Cardiac muscle cell (in vitro differentiated cells and primary cell): ENCODE results near the gene SEL1L3. TPM values are rescaled to one million over a fixed set of nuclear protein-coding genes. Genes with fewer than 3 reads are reported as not detected.

ENCODE experiments used
- DNase-seq, 2 donors: peaks; one replicate each; pipeline versions ENCODE4 v3.0.0 to v3.0.0-alpha.2; 2010 to 2017; ENCODE audit warnings: low read depth in 1 of 2, low spot score in 1 of 2
- H3K27ac ChIP-seq: fragments of 200-600 bp; sonication (generic); 2 replicates; pipeline ENCODE4 v1.5.1; 2016
- H3K27me3 ChIP-seq: fragments of 200-600 bp; sonication (generic); 2 replicates; pipeline ENCODE4 v1.6.0; 2016; ENCODE audit warnings: control low read depth
- H3K36me3 ChIP-seq: fragments of 200-600 bp; sonication (generic); 2 replicates; pipeline ENCODE4 v1.5.1; 2016; ENCODE audit warnings: control low read depth
- H3K4me1 ChIP-seq: fragments of 200-600 bp; sonication (generic); 2 replicates; pipeline ENCODE4 v1.8.1; 2017; ENCODE audit warnings: low read depth, mild to moderate bottlenecking, mixed run types
- H3K4me3 ChIP-seq: fragments of 200-600 bp; sonication (generic); 2 replicates; pipeline ENCODE4 v1.5.1; 2016; ENCODE audit warnings: mild to moderate bottlenecking
- H3K9me3 ChIP-seq: fragments of 200-600 bp; sonication (generic); 2 replicates; pipeline ENCODE4 v1.5.1; 2017; ENCODE audit warnings: low read depth, mild to moderate bottlenecking, control low read depth
- CTCF ChIP-seq: IDR thresholded peaks from 2 replicates; pipeline ENCODE4 v1.5.1; 2012; ENCODE audit warnings: low read depth, mild to moderate bottlenecking, low read length
- polyA plus RNA-seq: library from polyadenylated mRNA; unstranded; fragments of >200 nt; fragmentation: Nextera tagmentation; extraction: Ambion mirVana; gene quantifications from 2 replicates; pipeline ENCODE4 v1.2.1, GENCODE V29; 2016
- total RNA-seq: library from RNA; depleted of rRNA; stranded (reverse); fragments of >200 nt; gene quantifications from 2 replicates; pipeline ENCODE4 v1.2.3, GENCODE V29; 2016

Gene SEL1L3
- total and polyA plus RNA-seq, 2 experiments from 2014 or later = 4.9 to 5.3 TPM

DNA sequence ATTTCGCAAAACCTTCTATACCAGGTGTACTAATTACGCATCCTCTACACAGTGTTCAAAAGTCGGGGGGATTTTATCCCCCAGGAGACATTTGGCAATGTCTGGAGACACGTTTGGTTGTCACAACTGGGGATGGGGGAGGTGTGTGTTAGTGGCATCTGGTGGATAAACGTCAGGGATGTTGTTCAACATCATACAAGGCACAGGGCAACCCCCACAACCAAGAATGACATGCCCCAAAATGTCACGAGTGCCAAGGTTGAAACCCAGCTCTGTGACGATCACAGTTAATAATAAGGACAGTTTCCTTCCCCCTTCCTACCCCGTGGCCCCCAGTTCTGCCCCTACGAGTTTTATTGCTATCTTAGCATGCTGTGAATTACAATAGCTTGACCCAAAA, 15.9 kb upstream of the SEL1L3 start:
- no peaks in the 10 kb centered on the region for H3K27me3 ChIP-seq
- H3K4me3 ChIP-seq = no peak overlapping the region
- no peaks in the 10 kb centered on the region for H3K36me3 ChIP-seq
- DNase-seq = no peak
- no peak for TF ChIP-seq CTCF
- H3K27ac ChIP-seq = no peak overlapping the region
- H3K9me3 ChIP-seq = no peaks in the 10 kb centered on the region
- H3K4me1 ChIP-seq = no peaks in the 10 kb centered on the region

DNA sequence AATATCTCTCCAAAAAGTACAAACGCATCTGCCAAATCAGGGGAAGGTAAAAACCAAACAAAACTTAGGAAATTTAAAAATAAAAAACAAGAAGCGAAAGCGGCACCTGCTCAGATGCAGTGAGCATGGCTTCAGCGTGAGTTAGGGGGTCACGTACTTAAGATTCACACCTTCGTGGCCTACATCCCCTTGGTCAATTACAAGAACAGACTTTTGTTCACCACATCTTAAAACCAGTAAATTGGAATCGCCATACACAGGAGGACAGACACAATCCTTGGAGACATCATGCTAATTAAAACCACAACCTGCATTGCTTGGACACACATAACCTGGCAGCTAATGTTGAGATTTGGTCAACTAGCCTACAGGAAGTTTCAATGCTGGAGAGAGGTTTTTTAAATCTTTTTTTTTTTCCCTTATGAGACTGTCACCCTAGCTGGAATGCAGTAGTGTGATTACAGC, 12.5 kb upstream of the SEL1L3 start:
- Histone ChIP-seq H3K9me3 (no peaks in the 10 kb centered on the region), H3K4me3 (no peak overlapping the region), H3K27me3 (no peaks in the 10 kb centered on the region), H3K27ac (no peak overlapping the region), H3K36me3 (no peaks in the 10 kb centered on the region), H3K4me1 (no peaks in the 10 kb centered on the region)
- DNase-seq = no peak
- TF ChIP-seq CTCF = no peak

- no peak overlapping the region for H3K4me3 ChIP-seq
- DNase-seq = no peak
- no peak for TF ChIP-seq CTCF
Observed at GRCh38 chr4:25874655-25875054, 11.9 kb upstream of the SEL1L3 start.

DNA sequence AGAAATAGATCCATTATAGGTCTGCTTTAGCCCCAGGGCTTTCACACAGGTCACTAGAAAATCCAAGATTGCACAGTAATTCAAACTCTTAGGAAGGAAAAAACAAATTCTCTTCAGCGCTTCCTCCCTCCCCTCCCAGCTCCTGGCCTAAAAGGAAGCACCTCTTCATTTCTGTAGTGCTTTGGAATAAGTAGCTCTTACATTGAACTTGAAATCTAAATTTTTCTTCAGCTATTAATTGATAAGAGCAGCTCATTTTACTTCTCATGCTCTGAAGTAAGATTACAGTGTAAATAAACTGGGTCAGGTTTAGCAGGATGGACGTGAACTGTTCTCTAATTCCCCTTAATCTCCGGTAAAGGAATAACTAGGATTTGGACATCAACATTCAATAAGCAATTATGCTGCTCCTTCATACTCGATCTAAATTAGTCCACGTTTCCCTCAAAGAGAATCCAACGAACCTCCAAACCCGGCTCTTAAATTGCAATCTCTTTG, 10.9 kb upstream of the SEL1L3 start:
- Histone ChIP-seq H3K27ac (no peak overlapping the region), H3K27me3 (no peaks in the 10 kb centered on the region), H3K9me3 (no peaks in the 10 kb centered on the region), H3K4me1 (no peaks in the 10 kb centered on the region), H3K36me3 (no peaks in the 10 kb centered on the region), H3K4me3 (no peak overlapping the region)
- no peak for DNase-seq
- TF ChIP-seq CTCF = no peak

More at GRCh38 chr4:25874655-25875054, 11.9 kb upstream of the SEL1L3 start:
- H3K4me1 ChIP-seq = no peaks in the 10 kb centered on the region
- no peaks in the 10 kb centered on the region for H3K27me3 ChIP-seq
- H3K9me3 ChIP-seq = no peaks in the 10 kb centered on the region
- H3K36me3 ChIP-seq = no peaks in the 10 kb centered on the region
- H3K27ac ChIP-seq = no peak overlapping the region

- Histone ChIP-seq H3K9me3 (no peaks in the 10 kb centered on the region), H3K4me1 (no peaks in the 10 kb centered on the region), H3K27me3 (no peaks in the 10 kb centered on the region), H3K27ac (no peak overlapping the region), H3K36me3 (no peaks in the 10 kb centered on the region), H3K4me3 (no peak overlapping the region)
- no peak for TF ChIP-seq CTCF
- DNase-seq = no peak
Observed at GRCh38 chr4:25872851-25873631, 10.3 kb upstream of the SEL1L3 start.
